Measurements from ENCODE around the gene PCK1. TPM values are rescaled to one million over a fixed set of nuclear protein-coding genes. Genes with fewer than 3 reads are reported as not detected.

Gene PCK1
- total RNA-seq, 2 experiments from 2014 or later = not detected

- ChIA-PET CTCF (interaction anchor here (1.5 kb wide), 1 partner anchor 14 kb away, joined by 6 read pairs; no protein-coding TSS in a partner anchor), POLR2A (no interaction called here)
- no peak for DNase-seq
- H3K27ac Mint-ChIP-seq = no peak overlapping the region
- H3K9me3 Mint-ChIP-seq = no peaks in the 10 kb centered on the region
- H3K36me3 Mint-ChIP-seq (ENCODE audit: low read depth) = no peaks in the 10 kb centered on the region
- H3K4me3 Mint-ChIP-seq = no peak overlapping the region
- peaks cover 32% of the 10 kb centered on the region for H3K27me3 Mint-ChIP-seq
- no peaks in the 10 kb centered on the region for H3K4me1 Mint-ChIP-seq
Observed at GRCh38 chr20:57579898-57580447, 19.1 kb downstream of the PCK1 start.

DNA sequence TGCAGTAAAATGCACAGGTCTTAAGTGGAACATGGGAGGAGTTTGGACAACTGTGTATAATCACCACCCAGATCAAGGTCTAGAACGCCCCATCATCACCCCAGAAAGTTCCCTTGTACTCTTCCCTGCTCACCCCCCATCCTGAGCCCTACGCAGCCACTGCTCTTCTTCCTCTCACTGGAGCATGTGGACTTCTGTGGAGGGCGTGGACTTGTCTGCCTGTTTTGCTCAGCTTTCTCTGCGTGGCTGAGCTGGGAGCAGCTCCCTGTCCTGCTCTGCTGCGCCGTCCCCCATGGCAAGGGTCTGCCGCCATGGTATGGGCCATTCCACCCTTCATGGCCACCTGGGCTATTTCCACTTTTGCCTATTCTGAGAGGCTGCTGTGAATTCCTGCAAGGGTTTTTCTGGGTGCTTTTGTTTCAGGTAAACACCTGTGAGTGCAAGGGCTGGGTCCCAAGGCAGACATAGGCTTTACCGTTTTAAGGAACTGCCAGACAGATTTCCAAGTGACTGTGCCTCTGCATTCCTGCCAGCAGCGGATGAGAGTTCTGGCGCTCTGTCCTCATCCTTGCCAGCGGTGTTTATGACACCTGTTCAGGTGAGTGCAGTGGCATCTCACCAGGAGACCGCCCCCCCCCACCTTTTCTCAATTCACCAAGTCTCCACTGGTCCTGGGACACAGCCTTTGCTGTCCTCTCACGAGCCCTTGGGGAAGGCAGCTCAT, 19.7 kb downstream of the PCK1 start:
- POLR2A ChIA-PET = no interaction called here
- CTCF ChIA-PET = no interaction called here

GRCh38 chr20:57581202-57582028, 20.5 kb downstream of the PCK1 start:
- CTCF ChIA-PET = no interaction called here
- Mint-ChIP-seq H3K9me3 (no peaks in the 10 kb centered on the region), H3K27ac (no peak overlapping the region), H3K4me3 (no peak overlapping the region), H3K4me1 (no peaks in the 10 kb centered on the region), H3K27me3 (peaks cover 35% of the 10 kb centered on the region), H3K36me3 (ENCODE audit: low read depth) (no peaks in the 10 kb centered on the region)
- POLR2A ChIA-PET = no interaction called here
- DNase-seq = no peak

More for the DNA sequence above, 19.7 kb downstream of the PCK1 start:
- H3K27ac Mint-ChIP-seq = no peak overlapping the region
- H3K27me3 Mint-ChIP-seq = peaks cover 35% of the 10 kb centered on the region
- no peak for DNase-seq
- H3K4me3 Mint-ChIP-seq = no peak overlapping the region
- no peaks in the 10 kb centered on the region for H3K4me1 Mint-ChIP-seq
- H3K9me3 Mint-ChIP-seq = no peaks in the 10 kb centered on the region
- H3K36me3 Mint-ChIP-seq (ENCODE audit: low read depth) = no peaks in the 10 kb centered on the region

DNA sequence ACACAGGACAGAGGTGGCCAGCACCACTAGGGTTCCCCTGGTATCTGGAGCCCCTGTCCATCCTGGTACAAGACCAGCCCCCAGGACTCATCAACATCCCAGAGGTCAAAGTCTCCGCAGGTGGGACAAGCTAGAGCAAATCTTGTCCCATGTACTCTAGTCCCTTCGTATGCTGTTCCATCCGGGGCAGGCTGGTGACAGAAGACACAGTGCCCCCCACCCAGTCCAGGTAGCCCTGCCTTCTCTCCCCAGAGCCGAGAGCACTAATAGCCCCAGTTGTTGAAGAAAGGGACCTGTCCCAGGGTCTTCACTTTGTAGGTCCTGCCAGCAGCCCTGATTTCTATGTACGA, 21.1 kb downstream of the PCK1 start:
- no peaks in the 10 kb centered on the region for H3K36me3 Mint-ChIP-seq (ENCODE audit: low read depth)
- CTCF ChIA-PET = no interaction called here
- no peak for DNase-seq
- no peaks in the 10 kb centered on the region for H3K4me1 Mint-ChIP-seq
- peaks cover 2% of the 10 kb centered on the region for H3K9me3 Mint-ChIP-seq
- no peak overlapping the region for H3K4me3 Mint-ChIP-seq
- no peak overlapping the region for H3K27ac Mint-ChIP-seq
- H3K27me3 Mint-ChIP-seq = peaks cover 35% of the 10 kb centered on the region
- POLR2A ChIA-PET = no interaction called here

DNA sequence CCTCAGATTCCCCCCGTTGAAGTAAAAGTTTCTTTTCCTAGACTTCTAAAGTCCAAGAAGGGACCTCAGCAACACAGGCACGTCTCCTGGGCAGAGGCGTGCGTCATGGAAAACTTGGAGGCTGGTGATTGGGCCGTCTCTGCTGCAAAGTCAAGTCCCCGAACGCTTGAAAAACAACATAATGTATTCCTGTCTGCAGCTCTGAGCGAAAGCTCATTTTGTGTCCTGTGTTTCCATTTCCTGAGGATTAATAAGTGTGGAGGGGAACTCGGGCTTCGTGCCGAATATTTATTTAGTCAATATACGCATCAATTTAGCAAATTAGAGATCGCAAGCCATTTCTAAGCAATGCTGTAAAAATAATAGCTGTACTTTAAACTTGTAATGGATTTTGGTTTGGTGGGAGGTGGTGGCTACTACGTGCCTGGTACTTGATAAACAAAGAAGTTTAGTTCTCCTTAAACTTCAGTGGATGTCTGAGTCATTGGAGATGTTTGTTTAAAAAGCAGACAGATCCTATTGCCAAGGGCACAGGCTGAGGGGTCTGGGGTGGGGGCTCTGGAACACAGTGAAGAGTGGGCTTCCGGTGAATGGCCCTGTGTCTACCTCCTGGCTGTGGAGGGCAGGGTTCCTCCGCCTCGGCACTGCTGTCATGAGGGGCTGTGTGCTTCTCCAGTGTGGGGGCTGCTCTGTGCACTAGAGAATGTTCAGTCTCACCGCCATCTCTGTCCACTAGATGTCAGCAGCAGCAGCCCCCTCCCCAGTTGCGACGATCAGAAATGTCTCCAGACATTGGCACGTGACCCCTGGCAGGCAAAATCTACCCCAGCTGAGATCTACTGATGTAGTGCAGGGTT, 21.8 kb downstream of the PCK1 start:
- no peaks in the 10 kb centered on the region for H3K36me3 Mint-ChIP-seq (ENCODE audit: low read depth)
- no peak for DNase-seq
- H3K9me3 Mint-ChIP-seq = peaks cover 2% of the 10 kb centered on the region
- no peak overlapping the region for H3K4me3 Mint-ChIP-seq
- no peaks in the 10 kb centered on the region for H3K4me1 Mint-ChIP-seq
- H3K27me3 Mint-ChIP-seq = peaks cover 35% of the 10 kb centered on the region
- CTCF ChIA-PET = no interaction called here
- no peak overlapping the region for H3K27ac Mint-ChIP-seq
- POLR2A ChIA-PET = no interaction called here

GRCh38 chr20:57583289-57584257, 22.7 kb downstream of the PCK1 start:
- POLR2A ChIA-PET = no interaction called here
- Mint-ChIP-seq H3K4me3 (no peak overlapping the region), H3K36me3 (ENCODE audit: low read depth) (no peaks in the 10 kb centered on the region), H3K9me3 (peaks cover 2% of the 10 kb centered on the region), H3K27ac (no peak overlapping the region), H3K4me1 (no peaks in the 10 kb centered on the region), H3K27me3 (peaks cover 35% of the 10 kb centered on the region)
- no peak for DNase-seq
- CTCF ChIA-PET = interaction anchor here (1.7 kb wide), 1 partner anchor 17 kb away, joined by 4 read pairs; no protein-coding TSS in a partner anchor

GRCh38 chr20:57584768-57585461, 24.0 kb downstream of the PCK1 start:
- H3K27me3 Mint-ChIP-seq = peaks cover 30% of the 10 kb centered on the region
- CTCF ChIA-PET = interaction anchor here (1.7 kb wide), 1 partner anchor 18 kb away, joined by 4 read pairs; no protein-coding TSS in a partner anchor

GRCh38 chr20:57585466-57586213, 24.7 kb downstream of the PCK1 start:
- POLR2A ChIA-PET = no interaction called here
- H3K36me3 Mint-ChIP-seq (ENCODE audit: low read depth) = no peaks in the 10 kb centered on the region
- H3K27me3 Mint-ChIP-seq = peaks cover 22% of the 10 kb centered on the region
- no peak overlapping the region for H3K4me3 Mint-ChIP-seq
- no peaks in the 10 kb centered on the region for H3K4me1 Mint-ChIP-seq
- DNase-seq = no peak
- no peak overlapping the region for H3K27ac Mint-ChIP-seq
- CTCF ChIA-PET = no interaction called here
- H3K9me3 Mint-ChIP-seq = peaks cover 2% of the 10 kb centered on the region

More at GRCh38 chr20:57584768-57585461, 24.0 kb downstream of the PCK1 start:
- Mint-ChIP-seq H3K4me3 (no peak overlapping the region), H3K4me1 (no peaks in the 10 kb centered on the region), H3K9me3 (peaks cover 2% of the 10 kb centered on the region), H3K27ac (no peak overlapping the region), H3K36me3 (ENCODE audit: low read depth) (no peaks in the 10 kb centered on the region)
- DNase-seq = no peak
- POLR2A ChIA-PET = no interaction called here

GRCh38 chr20:57586370-57586793, 25.5 kb downstream of the PCK1 start:
- no peak for DNase-seq
- H3K4me3 Mint-ChIP-seq = no peak overlapping the region
- peaks cover 19% of the 10 kb centered on the region for H3K27me3 Mint-ChIP-seq
- POLR2A ChIA-PET = no interaction called here
- H3K27ac Mint-ChIP-seq = no peak overlapping the region
- H3K9me3 Mint-ChIP-seq = peaks cover 2% of the 10 kb centered on the region
- H3K36me3 Mint-ChIP-seq (ENCODE audit: low read depth) = no peaks in the 10 kb centered on the region
- CTCF ChIA-PET = no interaction called here
- no peaks in the 10 kb centered on the region for H3K4me1 Mint-ChIP-seq

DNA sequence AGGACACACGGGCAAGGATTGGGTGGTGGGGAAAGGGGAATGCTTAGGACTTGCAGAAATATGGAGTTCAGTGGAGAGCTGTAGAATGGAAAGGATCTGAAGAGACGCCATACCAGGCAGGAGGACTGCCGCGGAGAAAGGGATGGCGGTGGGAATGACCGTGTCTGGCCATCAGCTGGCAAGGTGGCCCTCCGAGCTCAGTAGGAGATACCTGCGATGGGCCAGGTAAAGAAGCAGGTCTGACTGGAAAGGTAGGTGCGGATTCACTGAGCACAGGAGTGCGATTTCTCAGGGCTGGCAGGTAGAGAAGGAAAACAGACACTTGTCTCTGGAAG, 26.0 kb downstream of the PCK1 start:
- H3K36me3 Mint-ChIP-seq (ENCODE audit: low read depth) = no peaks in the 10 kb centered on the region

GRCh38 chr20:57587278-57587988, 26.5 kb downstream of the PCK1 start:
- H3K27me3 Mint-ChIP-seq = peaks cover 11% of the 10 kb centered on the region
- CTCF ChIA-PET = no interaction called here

More for the DNA sequence above, 26.0 kb downstream of the PCK1 start:
- CTCF ChIA-PET = no interaction called here
- no peak overlapping the region for H3K4me3 Mint-ChIP-seq
- POLR2A ChIA-PET = no interaction called here
- H3K9me3 Mint-ChIP-seq = peaks cover 2% of the 10 kb centered on the region
- peaks cover 15% of the 10 kb centered on the region for H3K27me3 Mint-ChIP-seq
- DNase-seq = no peak
- H3K4me1 Mint-ChIP-seq = no peaks in the 10 kb centered on the region
- H3K27ac Mint-ChIP-seq = no peak overlapping the region

More at GRCh38 chr20:57587278-57587988, 26.5 kb downstream of the PCK1 start:
- H3K27ac Mint-ChIP-seq = no peak overlapping the region
- POLR2A ChIA-PET = no interaction called here
- H3K9me3 Mint-ChIP-seq = peaks cover 2% of the 10 kb centered on the region
- no peaks in the 10 kb centered on the region for H3K36me3 Mint-ChIP-seq (ENCODE audit: low read depth)
- H3K4me1 Mint-ChIP-seq = no peaks in the 10 kb centered on the region
- DNase-seq = no peak
- no peak overlapping the region for H3K4me3 Mint-ChIP-seq
